Measurements from ENCODE around the gene GRIN1.

GRCh38 chr9:137192448-137192780 is 53.5 kb downstream of the GRIN1 start:
- TF ChIP-seq BCL3 (IDR thresholded peaks at IDR 0.05; ENCODE audit: borderline replicate concordance, insufficient read depth, low read depth, low read length, poor library complexity, severe bottlenecking) (no peak), POLR2AphosphoS5 (IDR thresholded peaks at IDR 0.05; ENCODE audit: low read length) (no peak), ATF2 (IDR thresholded peaks at IDR 0.05; ENCODE audit: low read length) (no peak), EP300 (IDR thresholded peaks at IDR 0.05; ENCODE audit: borderline replicate concordance in 1 of 2, control insufficient read depth in 1 of 2, low read depth in 2 of 2, low read length in 2 of 2) (no peak), RCOR1 (conservative IDR thresholded peaks at IDR 0.05; ENCODE audit: low read depth, low read length) (no peak), EGR1 (IDR thresholded peaks at IDR 0.05; ENCODE audit: borderline replicate concordance in 1 of 2, low read depth in 2 of 2, low read length in 2 of 2) (no peak), CBX3 (IDR thresholded peaks at IDR 0.05; ENCODE audit: borderline replicate concordance, low read depth) (no peak), TCF12 (IDR thresholded peaks at IDR 0.05; ENCODE audit: low read depth, low read length) (no peak), NRF1 (conservative IDR thresholded peaks at IDR 0.05; ENCODE audit: low read depth, low read length) (no peak)
- TF ChIP-seq, protein P1, sequence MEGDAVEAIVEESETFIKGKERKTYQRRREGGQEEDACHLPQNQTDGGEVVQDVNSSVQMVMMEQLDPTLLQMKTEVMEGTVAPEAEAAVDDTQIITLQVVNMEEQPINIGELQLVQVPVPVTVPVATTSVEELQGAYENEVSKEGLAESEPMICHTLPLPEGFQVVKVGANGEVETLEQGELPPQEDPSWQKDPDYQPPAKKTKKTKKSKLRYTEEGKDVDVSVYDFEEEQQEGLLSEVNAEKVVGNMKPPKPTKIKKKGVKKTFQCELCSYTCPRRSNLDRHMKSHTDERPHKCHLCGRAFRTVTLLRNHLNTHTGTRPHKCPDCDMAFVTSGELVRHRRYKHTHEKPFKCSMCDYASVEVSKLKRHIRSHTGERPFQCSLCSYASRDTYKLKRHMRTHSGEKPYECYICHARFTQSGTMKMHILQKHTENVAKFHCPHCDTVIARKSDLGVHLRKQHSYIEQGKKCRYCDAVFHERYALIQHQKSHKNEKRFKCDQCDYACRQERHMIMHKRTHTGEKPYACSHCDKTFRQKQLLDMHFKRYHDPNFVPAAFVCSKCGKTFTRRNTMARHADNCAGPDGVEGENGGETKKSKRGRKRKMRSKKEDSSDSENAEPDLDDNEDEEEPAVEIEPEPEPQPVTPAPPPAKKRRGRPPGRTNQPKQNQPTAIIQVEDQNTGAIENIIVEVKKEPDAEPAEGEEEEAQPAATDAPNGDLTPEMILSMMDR (IDR thresholded peaks at IDR 0.05 in 2 of 3, conservative IDR thresholded peaks at IDR 0.05 in 1 of 3; ENCODE audit: control insufficient read depth in 2 of 3, extremely low read depth in 1 of 3, insufficient read depth in 1 of 3, low read depth in 3 of 3, low read length in 3 of 3): no peak
- TF ChIP-seq, protein P2, sequence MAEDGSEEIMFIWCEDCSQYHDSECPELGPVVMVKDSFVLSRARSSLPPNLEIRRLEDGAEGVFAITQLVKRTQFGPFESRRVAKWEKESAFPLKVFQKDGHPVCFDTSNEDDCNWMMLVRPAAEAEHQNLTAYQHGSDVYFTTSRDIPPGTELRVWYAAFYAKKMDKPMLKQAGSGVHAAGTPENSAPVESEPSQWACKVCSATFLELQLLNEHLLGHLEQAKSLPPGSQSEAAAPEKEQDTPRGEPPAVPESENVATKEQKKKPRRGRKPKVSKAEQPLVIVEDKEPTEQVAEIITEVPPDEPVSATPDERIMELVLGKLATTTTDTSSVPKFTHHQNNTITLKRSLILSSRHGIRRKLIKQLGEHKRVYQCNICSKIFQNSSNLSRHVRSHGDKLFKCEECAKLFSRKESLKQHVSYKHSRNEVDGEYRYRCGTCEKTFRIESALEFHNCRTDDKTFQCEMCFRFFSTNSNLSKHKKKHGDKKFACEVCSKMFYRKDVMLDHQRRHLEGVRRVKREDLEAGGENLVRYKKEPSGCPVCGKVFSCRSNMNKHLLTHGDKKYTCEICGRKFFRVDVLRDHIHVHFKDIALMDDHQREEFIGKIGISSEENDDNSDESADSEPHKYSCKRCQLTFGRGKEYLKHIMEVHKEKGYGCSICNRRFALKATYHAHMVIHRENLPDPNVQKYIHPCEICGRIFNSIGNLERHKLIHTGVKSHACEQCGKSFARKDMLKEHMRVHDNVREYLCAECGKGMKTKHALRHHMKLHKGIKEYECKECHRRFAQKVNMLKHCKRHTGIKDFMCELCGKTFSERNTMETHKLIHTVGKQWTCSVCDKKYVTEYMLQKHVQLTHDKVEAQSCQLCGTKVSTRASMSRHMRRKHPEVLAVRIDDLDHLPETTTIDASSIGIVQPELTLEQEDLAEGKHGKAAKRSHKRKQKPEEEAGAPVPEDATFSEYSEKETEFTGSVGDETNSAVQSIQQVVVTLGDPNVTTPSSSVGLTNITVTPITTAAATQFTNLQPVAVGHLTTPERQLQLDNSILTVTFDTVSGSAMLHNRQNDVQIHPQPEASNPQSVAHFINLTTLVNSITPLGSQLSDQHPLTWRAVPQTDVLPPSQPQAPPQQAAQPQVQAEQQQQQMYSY (CRISPR knock-in tag; IDR thresholded peaks at IDR 0.05): no peak
- TF ChIP-seq, protein P3, sequence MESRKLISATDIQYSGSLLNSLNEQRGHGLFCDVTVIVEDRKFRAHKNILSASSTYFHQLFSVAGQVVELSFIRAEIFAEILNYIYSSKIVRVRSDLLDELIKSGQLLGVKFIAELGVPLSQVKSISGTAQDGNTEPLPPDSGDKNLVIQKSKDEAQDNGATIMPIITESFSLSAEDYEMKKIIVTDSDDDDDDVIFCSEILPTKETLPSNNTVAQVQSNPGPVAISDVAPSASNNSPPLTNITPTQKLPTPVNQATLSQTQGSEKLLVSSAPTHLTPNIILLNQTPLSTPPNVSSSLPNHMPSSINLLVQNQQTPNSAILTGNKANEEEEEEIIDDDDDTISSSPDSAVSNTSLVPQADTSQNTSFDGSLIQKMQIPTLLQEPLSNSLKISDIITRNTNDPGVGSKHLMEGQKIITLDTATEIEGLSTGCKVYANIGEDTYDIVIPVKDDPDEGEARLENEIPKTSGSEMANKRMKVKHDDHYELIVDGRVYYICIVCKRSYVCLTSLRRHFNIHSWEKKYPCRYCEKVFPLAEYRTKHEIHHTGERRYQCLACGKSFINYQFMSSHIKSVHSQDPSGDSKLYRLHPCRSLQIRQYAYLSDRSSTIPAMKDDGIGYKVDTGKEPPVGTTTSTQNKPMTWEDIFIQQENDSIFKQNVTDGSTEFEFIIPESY (IDR thresholded peaks at IDR 0.05): no peak
